Central memory CD8-positive, alpha-beta T cell (primary cell): ENCODE data around the gene KDELR1.

Source experiments
- ATAC-seq: fragments of 150-1000 bp; cut with Tn5 transposase; replicated peaks from 2 replicates; pipeline ENCODE4 v1.10.0; 2022; ENCODE audit warnings: mild to moderate bottlenecking, moderate FRiP score, moderate number of reproducible peaks; ENCODE audit not compliant: poor library complexity, severe bottlenecking; ENCODE audit errors: extremely low read depth
- DNase-seq, 2 donors: peaks; one replicate each; pipeline ENCODE4 v3.0.0; 2021; ENCODE audit warnings: low spot score in 2 of 2
- H3K27ac Mint-ChIP-seq: one replicate; pipeline ENCODE4 v1.8.0; 2022; ENCODE audit warnings: low read depth, mild to moderate bottlenecking, moderate library complexity, mixed read lengths
- H3K27me3 Mint-ChIP-seq: one replicate; pipeline ENCODE4 v1.8.0; 2022; ENCODE audit warnings: mixed read lengths
- H3K36me3 Mint-ChIP-seq: one replicate; pipeline ENCODE4 v1.8.0; 2022; ENCODE audit warnings: mild to moderate bottlenecking, moderate library complexity, mixed read lengths; ENCODE audit not compliant: insufficient read depth
- H3K4me1 Mint-ChIP-seq: one replicate; pipeline ENCODE4 v1.8.0; 2022; ENCODE audit warnings: mixed read lengths
- H3K4me3 Mint-ChIP-seq: one replicate; pipeline ENCODE4 v1.8.0; 2022; ENCODE audit warnings: mild to moderate bottlenecking, moderate library complexity, mixed read lengths
- H3K9me3 Mint-ChIP-seq: one replicate; pipeline ENCODE4 v1.8.0; 2022; ENCODE audit warnings: mixed read lengths

Gene KDELR1

DNA sequence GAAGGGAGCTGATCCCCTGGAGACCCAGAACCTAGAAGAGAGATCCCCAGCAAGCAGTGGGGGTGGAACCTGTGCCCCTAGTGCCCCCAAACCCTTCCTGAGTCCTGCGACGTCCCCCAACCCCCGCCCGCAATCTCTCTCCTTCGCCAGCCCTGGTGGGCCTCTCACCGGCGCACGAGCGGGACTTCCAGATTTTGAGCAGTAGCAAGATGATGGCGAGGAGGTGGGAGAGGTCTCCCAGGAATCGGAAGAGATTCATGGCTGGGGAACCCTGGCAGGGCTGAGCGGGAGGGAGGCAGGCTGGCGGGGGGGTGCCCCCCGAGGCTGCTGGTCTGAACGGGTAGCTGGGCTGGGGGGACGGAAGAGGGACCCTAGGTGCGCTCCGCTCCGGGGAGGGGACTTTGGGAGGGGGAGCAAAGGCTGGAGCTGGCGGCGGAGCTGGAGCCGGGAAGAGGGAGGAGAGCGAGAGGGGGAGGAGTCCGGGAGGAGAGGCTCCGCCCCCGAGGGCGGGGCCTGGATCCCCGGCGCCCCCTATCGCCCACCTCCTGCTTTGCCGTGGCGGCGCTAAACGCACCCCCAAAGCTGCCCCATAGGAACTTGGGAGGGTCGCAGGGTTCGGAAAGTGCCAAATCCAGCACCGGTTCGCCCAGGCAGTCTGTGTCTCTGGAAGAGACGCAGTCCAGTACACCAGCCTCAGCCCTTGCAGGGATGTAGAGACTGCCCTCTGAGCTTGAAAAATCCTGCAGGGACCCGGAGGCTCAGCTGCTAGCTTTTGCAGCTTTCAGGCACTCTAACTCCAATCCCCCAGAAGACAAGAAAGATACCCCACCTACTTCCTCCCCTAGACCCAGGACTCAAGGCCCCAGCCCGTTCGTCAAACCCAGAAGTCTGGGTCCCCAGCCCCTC is at the start of gene KDELR1:
KDELR1 (minus strand) TSS at position 452 of the 906 bp plus-strand sequence; CDS start at position 259, 193 bp downstream.
- DNase-seq (peak; percentile 59 to 78), ATAC-seq (peak; percentile 66)
- H3K36me3 Mint-ChIP-seq: peaks cover 28% of the 10 kb centered on the region
- H3K27me3 Mint-ChIP-seq: peaks cover 28% of the 10 kb centered on the region
- H3K4me3 Mint-ChIP-seq: peak within 1 kb of the TSS; percentile 88
- peak within 1 kb of the TSS; percentile 97 for H3K27ac Mint-ChIP-seq
- peaks cover 48% of the 10 kb centered on the region for H3K4me1 Mint-ChIP-seq
- no peaks in the 10 kb centered on the region for H3K9me3 Mint-ChIP-seq

DNA sequence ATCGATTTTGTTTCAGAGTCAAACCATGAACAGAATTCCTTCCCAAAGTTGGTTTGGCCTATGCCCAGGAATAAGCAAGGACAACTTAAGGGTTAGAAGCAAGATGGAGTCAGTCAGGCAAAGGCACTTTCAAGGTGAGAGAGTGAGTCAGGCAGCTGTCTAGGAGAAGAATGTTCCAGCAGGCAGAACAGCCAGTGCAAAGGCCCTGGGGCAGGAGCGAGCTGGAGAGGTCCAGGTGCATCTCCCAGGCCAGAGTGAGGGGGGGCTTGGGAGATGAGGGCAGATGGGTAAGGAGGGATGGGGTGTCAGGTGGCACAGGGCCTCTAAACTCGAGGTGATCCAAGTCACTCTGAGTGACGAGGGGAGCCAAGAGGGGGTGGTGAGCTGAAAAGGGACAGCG is 45.2 kb upstream of the KDELR1 start:
- DNase-seq (no peak), ATAC-seq (no peak)
- Mint-ChIP-seq H3K9me3 (no peaks in the 10 kb centered on the region), H3K27me3 (peaks cover 32% of the 10 kb centered on the region), H3K4me1 (peaks cover 1% of the 10 kb centered on the region), H3K36me3 (peaks cover 3% of the 10 kb centered on the region), H3K27ac (no peak overlapping the region), H3K4me3 (no peak overlapping the region)

DNA sequence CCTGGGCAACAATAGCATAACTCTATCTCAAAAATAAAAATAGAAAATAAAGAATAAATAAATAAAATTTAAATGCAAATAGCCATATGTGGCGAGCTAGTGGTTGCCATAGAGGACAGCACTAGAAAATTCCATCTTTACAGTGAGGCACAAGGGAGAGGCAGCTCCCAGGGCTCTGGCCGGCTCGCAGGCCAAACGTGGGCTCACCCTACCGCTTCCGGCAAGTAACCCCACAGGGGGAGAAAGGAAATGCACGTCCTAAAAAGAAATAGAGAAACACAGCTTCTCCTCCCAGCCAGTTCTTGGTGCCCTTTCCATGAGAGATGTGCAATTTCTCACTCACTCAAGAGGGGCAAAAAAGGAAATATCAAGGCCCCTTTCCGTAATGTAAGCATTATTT is 42.0 kb upstream of the KDELR1 start:
- no peak overlapping the region for H3K4me3 Mint-ChIP-seq
- ATAC-seq: no peak
- H3K27ac Mint-ChIP-seq: no peak overlapping the region

DNA sequence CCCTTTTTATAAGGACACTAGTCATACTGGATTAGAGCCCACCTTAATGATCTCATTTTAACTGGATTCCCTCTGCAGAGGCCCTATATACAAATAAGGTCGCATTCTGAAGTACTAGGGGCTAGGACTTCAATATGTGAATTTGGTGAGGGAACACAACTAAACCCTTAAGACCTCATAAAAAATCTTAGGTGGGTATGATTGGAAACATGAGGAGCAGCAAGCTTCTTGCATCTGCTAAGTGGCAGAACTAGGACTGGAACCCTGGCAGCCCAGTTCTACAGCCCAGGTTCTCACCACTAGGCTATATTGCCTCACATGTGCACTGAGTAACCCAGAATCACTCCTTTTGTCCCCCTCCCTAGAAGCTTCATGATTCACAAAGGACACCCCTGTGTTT is 37.3 kb upstream of the KDELR1 start:
- Mint-ChIP-seq H3K27ac (no peak overlapping the region), H3K27me3 (peaks cover 1% of the 10 kb centered on the region), H3K4me3 (no peak overlapping the region), H3K9me3 (no peaks in the 10 kb centered on the region), H3K36me3 (no peaks in the 10 kb centered on the region), H3K4me1 (no peaks in the 10 kb centered on the region)
- ATAC-seq (no peak), DNase-seq (no peak)

More for the DNA sequence above, 42.0 kb upstream of the KDELR1 start:
- Mint-ChIP-seq H3K4me1 (no peaks in the 10 kb centered on the region), H3K9me3 (no peaks in the 10 kb centered on the region), H3K36me3 (peaks cover 3% of the 10 kb centered on the region), H3K27me3 (peaks cover 29% of the 10 kb centered on the region)
- no peak for DNase-seq

DNA sequence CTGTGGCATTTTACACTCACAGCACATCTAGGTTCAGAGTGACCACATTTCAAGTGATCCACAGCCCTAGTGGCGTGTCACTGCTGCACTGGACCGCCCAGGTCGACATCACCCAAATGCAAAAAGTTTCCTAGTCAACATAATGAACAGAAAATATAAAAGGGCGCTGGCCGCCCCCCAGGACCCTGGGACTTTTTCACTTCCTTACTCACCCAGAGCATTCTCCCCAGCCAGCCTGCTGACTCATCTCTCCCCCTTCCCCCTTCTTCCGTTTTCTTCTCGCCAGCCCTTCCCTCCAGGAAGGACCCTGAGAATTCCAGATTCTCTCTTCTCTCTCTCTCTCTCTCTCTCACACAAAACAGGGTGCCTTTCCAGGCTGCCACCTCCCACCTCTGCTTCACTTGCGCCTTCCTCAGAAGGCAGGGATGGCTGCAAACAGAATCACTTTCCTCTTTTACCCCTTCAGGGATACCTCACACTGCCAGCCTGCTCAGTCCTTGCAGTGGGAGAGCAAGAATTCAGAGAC is 33.4 kb upstream of the KDELR1 start:
- Mint-ChIP-seq H3K9me3 (no peaks in the 10 kb centered on the region), H3K4me3 (no peak overlapping the region), H3K27me3 (peaks cover 10% of the 10 kb centered on the region), H3K4me1 (no peaks in the 10 kb centered on the region), H3K27ac (no peak overlapping the region), H3K36me3 (peaks cover 2% of the 10 kb centered on the region)
- DNase-seq (no peak), ATAC-seq (no peak)

DNA sequence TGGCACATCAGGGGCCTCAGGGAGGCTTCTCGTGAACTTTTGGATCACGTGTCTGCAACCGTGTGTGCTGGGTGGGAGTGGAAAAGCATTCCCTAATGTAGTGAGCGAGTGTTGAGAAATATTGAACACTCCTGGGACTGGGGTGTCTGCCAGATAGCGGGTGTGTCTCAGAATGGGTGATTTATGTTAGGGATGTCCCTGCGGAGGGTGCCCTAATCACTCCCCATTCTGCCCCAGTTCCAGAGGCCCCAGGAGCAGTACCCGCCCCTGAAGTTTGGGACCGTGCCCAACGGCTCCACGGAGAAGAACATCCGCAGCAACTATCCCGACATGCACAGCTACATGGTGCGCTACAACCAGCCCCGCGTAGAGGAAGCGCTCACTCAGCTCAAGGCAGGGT is 30.2 kb upstream of the KDELR1 start:
- H3K36me3 Mint-ChIP-seq: peaks cover 2% of the 10 kb centered on the region
- H3K4me3 Mint-ChIP-seq: no peak overlapping the region
- no peak for ATAC-seq
- H3K9me3 Mint-ChIP-seq: no peaks in the 10 kb centered on the region
- H3K27ac Mint-ChIP-seq: no peak overlapping the region
- no peak for DNase-seq
- peaks cover 16% of the 10 kb centered on the region for H3K27me3 Mint-ChIP-seq
- peaks cover 12% of the 10 kb centered on the region for H3K4me1 Mint-ChIP-seq

DNA sequence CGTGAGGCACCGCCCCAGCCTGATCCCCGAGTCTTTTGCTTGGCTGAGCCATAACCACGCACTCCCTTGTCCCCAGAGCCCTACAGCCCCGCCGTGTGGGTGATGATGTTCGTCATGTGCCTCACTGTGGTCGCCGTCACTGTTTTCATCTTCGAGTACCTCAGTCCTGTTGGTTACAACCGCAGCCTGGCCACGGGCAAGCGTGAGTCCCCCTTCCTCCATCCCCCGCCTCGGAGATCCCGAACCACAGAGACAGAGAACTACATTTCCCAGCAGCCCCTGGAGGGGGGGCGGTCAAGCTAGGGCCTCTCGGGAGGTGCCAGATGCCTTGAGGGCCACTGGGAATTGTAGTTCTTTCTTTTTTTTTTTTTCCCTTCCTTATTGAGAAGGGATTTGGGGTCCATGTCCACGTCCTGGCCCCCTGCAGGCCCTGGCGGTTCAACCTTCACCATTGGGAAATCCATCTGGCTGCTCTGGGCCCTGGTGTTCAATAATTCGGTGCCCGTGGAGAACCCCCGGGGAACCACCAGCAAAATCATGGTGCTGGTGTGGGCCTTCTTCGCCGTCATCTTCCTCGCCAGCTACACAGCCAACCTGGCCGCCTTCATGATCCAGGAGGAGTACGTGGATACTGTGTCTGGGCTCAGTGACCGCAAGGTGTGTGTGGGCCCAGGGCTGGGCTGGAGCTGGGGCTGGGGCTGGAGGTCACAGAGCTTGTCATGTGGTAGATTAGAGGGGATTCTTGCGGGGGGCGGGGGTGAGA is 28.0 kb upstream of the KDELR1 start:
- peak overlapping the region; percentile 78 for H3K4me3 Mint-ChIP-seq
- H3K36me3 Mint-ChIP-seq: peaks cover 3% of the 10 kb centered on the region
- H3K9me3 Mint-ChIP-seq: no peaks in the 10 kb centered on the region
- peaks cover 17% of the 10 kb centered on the region for H3K4me1 Mint-ChIP-seq
- ATAC-seq (peak; percentile 77), DNase-seq (peak; percentile 50 to 61)
- peak overlapping the region; percentile 89 for H3K27ac Mint-ChIP-seq
- peaks cover 23% of the 10 kb centered on the region for H3K27me3 Mint-ChIP-seq

DNA sequence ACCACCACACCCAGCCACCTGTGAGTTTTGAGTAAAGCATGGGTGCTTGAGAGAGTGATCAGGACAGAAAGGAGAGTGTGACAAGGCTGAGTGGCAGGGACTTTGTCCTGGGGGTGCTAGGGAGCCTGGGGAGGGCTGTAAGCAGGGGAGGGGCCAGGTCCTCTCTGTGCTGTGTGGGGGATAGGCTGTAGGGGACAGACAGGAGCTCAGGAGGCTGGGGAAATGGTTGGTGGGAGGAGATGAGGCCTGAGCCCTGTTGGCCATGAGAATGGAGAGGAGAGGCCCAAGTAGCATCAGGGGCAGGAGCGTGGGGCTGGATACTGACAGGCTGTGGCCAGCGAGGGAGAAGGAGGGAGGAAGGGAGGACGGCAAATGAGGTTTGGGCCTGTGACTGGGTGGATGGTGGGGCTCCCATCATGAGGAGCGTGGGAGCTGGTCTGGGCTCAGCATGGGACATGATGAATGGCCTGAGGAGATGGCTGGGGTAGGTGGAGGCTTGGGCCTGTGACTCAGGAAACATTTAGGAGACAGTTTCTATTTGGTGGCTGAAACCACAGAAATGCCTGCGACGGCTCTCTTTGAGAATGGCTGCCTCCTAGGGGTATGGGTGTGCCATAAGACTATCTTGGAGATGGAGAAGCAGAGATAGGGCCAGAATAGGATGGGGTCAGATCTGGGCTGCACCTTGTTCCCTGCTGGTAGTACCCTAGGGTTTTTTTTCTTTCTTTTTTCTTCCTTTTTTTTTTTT is 27.1 kb upstream of the KDELR1 start:
- Mint-ChIP-seq H3K4me1 (peaks cover 17% of the 10 kb centered on the region), H3K4me3 (peak overlapping the region; percentile 78), H3K27ac (peak overlapping the region; percentile 89), H3K9me3 (no peaks in the 10 kb centered on the region), H3K27me3 (peaks cover 20% of the 10 kb centered on the region), H3K36me3 (peaks cover 3% of the 10 kb centered on the region)
- ATAC-seq: peak; percentile 19
- DNase-seq: no peak

DNA sequence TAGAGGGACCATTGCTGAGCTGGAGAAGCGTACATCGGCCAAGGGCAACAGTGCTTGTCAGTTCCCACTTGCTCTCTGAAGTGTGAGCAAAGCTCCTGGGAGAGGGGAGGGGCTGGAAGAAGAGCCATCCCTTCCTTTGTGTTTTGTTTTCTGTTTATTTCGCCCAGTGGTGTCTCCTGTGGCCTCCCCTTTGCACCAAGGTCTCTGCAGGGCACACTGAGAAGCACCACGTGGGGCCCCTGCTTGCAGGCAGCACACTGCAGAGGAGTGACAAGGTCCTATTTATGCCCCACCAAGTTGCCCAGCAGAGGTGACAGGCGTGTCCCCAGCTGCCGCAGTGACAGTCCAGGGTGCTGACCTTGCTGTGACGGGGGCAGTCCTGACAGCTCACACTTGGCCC is 26.1 kb upstream of the KDELR1 start:
- Mint-ChIP-seq H3K4me3 (no peak overlapping the region), H3K9me3 (no peaks in the 10 kb centered on the region), H3K27me3 (peaks cover 13% of the 10 kb centered on the region), H3K27ac (no peak overlapping the region), H3K36me3 (peaks cover 2% of the 10 kb centered on the region), H3K4me1 (peaks cover 17% of the 10 kb centered on the region)
- no peak for DNase-seq
- ATAC-seq: no peak

DNA sequence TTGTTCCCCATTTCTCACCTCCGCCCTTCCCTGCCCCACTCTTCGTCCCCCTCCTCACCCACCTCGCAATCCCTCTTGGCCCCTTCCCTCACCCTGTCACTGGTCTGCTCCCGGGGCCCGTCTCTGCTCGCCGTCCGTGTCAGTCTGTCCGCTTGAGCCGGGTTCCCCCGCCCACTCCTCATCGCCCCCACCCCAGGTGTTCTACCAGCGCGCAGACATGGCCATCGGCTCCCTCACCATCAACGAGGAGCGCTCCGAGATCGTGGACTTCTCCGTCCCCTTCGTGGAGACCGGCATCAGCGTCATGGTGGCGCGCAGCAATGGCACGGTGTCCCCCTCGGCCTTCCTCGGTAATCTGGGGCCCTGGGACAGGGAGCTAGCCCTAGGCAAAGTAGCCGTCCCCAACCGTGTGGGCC is 24.5 kb upstream of the KDELR1 start:
- peak overlapping the region; percentile 18 for H3K4me3 Mint-ChIP-seq
- ATAC-seq (no peak), DNase-seq (no peak)
- H3K36me3 Mint-ChIP-seq: peaks cover 2% of the 10 kb centered on the region
- H3K4me1 Mint-ChIP-seq: peaks cover 17% of the 10 kb centered on the region
- H3K27me3 Mint-ChIP-seq: peaks cover 13% of the 10 kb centered on the region
- no peaks in the 10 kb centered on the region for H3K9me3 Mint-ChIP-seq
- no peak overlapping the region for H3K27ac Mint-ChIP-seq

DNA sequence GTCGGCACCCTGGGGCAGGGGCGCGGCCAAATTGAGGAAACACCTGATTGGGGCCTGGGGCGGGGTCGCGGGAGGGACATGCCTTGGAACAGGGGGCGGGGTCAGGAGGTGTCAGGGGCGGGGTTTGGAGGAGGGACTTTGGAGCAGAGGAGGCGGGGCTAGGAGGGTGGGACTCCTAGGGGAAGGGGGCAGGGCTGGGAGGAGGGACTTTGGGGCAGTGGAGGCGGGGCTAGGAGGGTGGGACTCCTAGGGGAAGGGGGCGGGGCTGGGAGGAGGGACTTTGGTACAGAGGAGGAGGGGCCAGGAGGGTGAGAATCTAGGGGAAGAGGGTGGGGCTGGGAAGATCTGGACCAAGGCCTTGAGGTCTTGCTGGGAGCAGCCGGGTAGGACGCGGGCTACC is 24.0 kb upstream of the KDELR1 start:
- Mint-ChIP-seq H3K36me3 (peaks cover 2% of the 10 kb centered on the region), H3K4me1 (peaks cover 17% of the 10 kb centered on the region)

More for the DNA sequence above, 24.0 kb upstream of the KDELR1 start:
- Mint-ChIP-seq H3K9me3 (no peaks in the 10 kb centered on the region), H3K27me3 (peaks cover 13% of the 10 kb centered on the region), H3K4me3 (peak overlapping the region; percentile 18), H3K27ac (no peak overlapping the region)
- ATAC-seq: peak; percentile 24
- DNase-seq: peak in 1 of 2 donors; percentile 32
